ENCODE data around the gene CLEC10A.

DNA sequence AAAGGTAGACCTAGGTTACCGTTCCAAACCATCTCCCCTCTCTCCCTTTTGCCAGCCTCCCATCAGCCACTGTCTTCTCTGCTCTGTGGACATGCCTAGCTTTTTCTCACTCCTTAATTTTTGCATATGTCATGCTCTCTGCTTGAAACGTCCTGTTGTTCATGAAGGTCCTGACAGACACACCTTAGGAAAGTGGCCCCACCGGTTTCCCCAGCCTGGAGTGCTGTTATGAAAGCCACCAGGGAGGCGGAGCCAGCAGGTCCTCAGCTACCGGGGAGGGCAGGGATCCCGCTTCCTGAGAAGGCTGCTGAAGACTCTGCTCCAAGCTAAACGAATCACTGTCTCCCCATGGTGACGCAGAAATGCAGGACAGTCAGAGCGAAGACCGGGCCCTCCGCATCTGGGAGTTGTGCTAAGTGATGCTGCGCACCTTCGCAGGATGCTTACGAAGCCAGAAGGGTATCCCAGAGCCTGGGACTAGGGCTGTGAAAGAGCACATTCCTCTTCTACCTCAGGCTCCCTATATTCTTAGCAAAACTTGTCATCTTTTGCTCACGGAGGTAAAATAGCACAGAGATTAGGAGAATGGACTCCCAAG is 33.8 kb downstream of the CLEC10A start:
- no peak for TF ChIP-seq TAF1 (IDR thresholded peaks at IDR 0.05; ENCODE audit: low read depth, low read length)
- TF ChIP-seq POLR2A (IDR thresholded peaks at IDR 0.05; ENCODE audit: low read depth, low read length): no peak
- TF ChIP-seq POLR2AphosphoS5 (IDR thresholded peaks at IDR 0.05; ENCODE audit: low read depth, low read length): no peak
- no peak for TF ChIP-seq PAX5 (IDR thresholded peaks at IDR 0.05; ENCODE audit: insufficient read depth, low read length, severe bottlenecking)
- TF ChIP-seq SPI1 (IDR thresholded peaks at IDR 0.05; ENCODE audit: low read depth, low read length): no peak

All from GM12891 (cell line).